Activated naive CD4-positive, alpha-beta T cell treated with anti-CD3 and anti-CD28 coated beads, Interleukin-2, amount 10 ng/mL, durations not matched to agents 7 days and 5 days (primary cell): ENCODE data around the gene SLC38A9.

Experiments
- CTCF ChIA-PET: fragments of 350-600 bp; sonication (Branson Sonifier 250); formaldehyde crosslinking; loops from one replicate; lab custom pipeline; 2021; ENCODE audit warnings: antibody characterized with exemption; lab: Charles Lee
- DNase-seq: peaks from one replicate; pipeline ENCODE4 v3.0.0-alpha.2; 2020
- H3K27ac Mint-ChIP-seq: one replicate; pipeline ENCODE4 v1.8.0; 2021; ENCODE audit warnings: mild to moderate bottlenecking, moderate library complexity, mixed read lengths
- H3K27me3 Mint-ChIP-seq: one replicate; pipeline ENCODE4 v1.8.0; 2021; ENCODE audit warnings: mild to moderate bottlenecking, mixed read lengths
- H3K36me3 Mint-ChIP-seq: one replicate; pipeline ENCODE4 v1.8.0; 2021; ENCODE audit warnings: mixed read lengths
- H3K4me1 Mint-ChIP-seq: one replicate; pipeline ENCODE4 v1.8.0; 2021; ENCODE audit warnings: mixed read lengths
- H3K4me3 Mint-ChIP-seq: one replicate; pipeline ENCODE4 v1.8.0; 2021; ENCODE audit warnings: mild to moderate bottlenecking, moderate library complexity, mixed read lengths
- H3K9me3 Mint-ChIP-seq: one replicate; pipeline ENCODE4 v1.8.0; 2021; ENCODE audit warnings: mixed read lengths

Gene SLC38A9

DNA sequence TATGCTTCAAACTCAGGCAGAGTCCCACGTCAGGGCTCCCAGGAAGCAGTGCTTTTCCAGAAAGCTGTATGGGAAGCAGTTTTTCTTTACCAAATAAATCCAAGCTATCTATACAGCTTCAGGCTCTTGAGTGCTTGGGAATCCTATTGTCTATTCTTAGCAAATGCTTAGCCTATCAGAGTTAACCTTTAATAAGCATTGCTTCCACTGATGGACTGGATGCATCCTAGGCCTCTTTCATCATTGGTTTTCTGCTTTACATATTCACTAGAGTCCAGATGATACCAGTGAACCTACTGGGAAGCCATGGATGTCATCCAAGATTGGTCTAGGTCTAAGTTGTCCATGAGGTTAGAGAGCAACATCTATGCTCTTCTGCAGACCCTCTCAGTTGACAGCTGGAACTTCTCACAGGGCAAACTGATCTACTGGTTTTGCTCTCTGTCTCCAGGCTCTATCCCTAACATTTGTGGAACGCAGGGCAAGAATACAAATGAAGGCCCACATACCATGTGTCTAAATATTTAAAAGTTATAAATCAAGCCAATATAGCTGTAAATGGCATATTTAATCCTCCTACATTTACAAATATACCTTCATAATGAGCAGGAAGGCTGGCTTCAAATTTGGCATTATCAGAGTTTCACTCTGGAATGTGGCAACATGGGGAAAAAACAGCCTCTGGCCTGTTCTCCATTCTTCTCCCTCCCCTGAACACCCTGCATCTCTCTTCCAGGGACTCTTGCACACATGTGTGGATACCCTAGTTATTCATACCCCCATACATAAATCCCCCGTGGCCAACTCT lies 127.5 kb downstream of the SLC38A9 start:
- Mint-ChIP-seq H3K4me1 (peaks cover 26% of the 10 kb centered on the region), H3K27me3 (no peaks in the 10 kb centered on the region), H3K4me3 (no peak overlapping the region), H3K36me3 (peaks cover 2% of the 10 kb centered on the region), H3K27ac (no peak overlapping the region), H3K9me3 (peaks cover 5% of the 10 kb centered on the region)
- CTCF ChIA-PET, result no interaction called here
- DNase-seq, result no peak

DNA sequence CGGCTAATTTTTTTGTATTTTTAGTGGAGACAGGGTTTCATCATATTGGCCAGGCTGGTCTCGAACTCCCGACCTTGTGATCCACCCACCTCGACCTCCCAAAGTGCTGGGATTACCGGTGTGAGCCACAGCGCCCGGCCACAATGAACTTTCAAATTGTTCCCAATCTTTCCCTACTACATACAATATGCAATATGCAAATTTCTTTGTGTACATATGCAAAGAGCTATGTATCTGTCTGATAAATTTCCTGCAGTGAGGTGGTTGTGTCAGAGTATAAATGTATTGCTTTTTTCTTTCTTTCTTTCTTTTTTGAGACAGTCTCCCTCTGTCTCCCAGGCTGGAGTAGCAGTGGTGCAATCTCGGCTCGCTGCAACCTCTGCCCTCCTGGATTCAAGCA lies 128.5 kb downstream of the SLC38A9 start:
- Mint-ChIP-seq H3K9me3 (peaks cover under 1% of the 10 kb centered on the region), H3K4me3 (no peak overlapping the region), H3K4me1 (peaks cover 28% of the 10 kb centered on the region), H3K27ac (no peak overlapping the region), H3K27me3 (no peaks in the 10 kb centered on the region), H3K36me3 (peaks cover 2% of the 10 kb centered on the region)
- no peak for DNase-seq
- CTCF ChIA-PET, result interaction anchor here (0.6 kb wide), 1 partner anchor 202 kb away, joined by 4 read pairs; no protein-coding TSS in a partner anchor

DNA sequence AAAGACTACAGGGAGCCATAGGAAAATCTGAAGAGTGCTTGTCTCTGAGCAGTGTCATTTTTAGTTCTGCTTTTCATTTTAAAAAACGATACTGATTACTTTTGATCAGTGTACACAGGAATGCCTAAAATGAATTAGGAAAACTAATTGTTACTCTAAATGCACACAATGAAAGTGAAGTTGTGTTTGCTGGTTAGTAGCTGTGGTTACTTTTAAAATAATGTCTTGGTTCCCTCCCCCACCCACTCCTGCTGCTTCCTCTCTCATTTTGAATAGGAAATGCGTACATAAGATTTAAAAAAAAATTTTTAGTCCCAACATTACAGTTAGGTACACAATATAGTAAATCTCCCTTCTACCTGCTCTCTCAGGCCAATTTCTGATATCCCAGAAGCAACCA lies 129.9 kb downstream of the SLC38A9 start:
- peak overlapping the region; percentile 26 for H3K27ac Mint-ChIP-seq
- H3K36me3 Mint-ChIP-seq, result peaks cover 2% of the 10 kb centered on the region
- peaks cover 38% of the 10 kb centered on the region for H3K4me1 Mint-ChIP-seq
- CTCF ChIA-PET, result interaction anchor here (0.7 kb wide), 1 partner anchor 9 kb away, joined by 3 read pairs; no protein-coding TSS in a partner anchor
- H3K4me3 Mint-ChIP-seq, result peak overlapping the region; percentile 13
- no peaks in the 10 kb centered on the region for H3K9me3 Mint-ChIP-seq
- no peaks in the 10 kb centered on the region for H3K27me3 Mint-ChIP-seq
- DNase-seq, result peak; percentile 26

DNA sequence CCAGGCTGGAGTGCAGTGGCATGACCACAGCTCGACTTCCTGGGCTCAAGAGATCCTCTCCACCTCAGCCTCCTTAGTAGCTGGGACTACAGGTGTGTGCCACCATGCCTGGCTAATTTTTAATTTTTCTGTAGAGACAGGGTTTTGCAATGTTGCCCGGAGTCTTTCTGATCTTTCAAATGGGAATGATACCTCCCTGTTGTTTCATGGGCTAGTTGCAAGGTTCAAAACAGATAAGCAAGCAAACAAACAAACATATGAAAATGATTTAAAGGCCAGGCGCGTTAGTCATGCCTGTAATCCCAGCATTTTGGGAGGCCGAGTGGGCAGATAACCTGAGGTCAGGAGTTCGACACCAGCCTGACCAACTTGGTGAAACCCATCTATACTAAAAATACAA lies 132.1 kb downstream of the SLC38A9 start:
- H3K4me1 Mint-ChIP-seq, result peaks cover 51% of the 10 kb centered on the region
- peaks cover 2% of the 10 kb centered on the region for H3K36me3 Mint-ChIP-seq
- H3K27ac Mint-ChIP-seq, result no peak overlapping the region
- H3K4me3 Mint-ChIP-seq, result no peak overlapping the region
- H3K27me3 Mint-ChIP-seq, result peaks cover 3% of the 10 kb centered on the region
- H3K9me3 Mint-ChIP-seq, result no peaks in the 10 kb centered on the region
- no peak for DNase-seq
- CTCF ChIA-PET, result no interaction called here

DNA sequence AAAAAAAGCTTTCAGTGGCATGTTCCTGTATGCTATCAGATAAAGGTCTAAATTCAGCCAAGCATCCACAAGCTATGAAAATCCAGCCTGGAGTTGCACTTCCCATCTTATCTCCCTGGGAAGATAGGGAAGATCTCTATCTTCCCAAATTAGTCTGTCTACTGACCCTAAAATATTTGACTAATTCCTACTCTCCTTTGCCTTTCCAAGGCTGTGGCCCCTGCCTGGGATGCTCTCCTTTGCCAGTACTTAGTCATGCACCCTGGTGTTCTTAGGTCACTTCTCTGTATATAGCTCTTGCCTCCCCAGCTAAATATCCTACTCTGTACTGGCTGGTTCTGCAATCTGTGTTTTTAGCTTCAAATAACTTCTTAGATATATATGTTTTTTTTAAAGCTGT lies 133.4 kb downstream of the SLC38A9 start:
- Mint-ChIP-seq H3K4me3 (no peak overlapping the region), H3K27ac (no peak overlapping the region), H3K9me3 (no peaks in the 10 kb centered on the region), H3K27me3 (peaks cover 3% of the 10 kb centered on the region), H3K36me3 (peaks cover 2% of the 10 kb centered on the region), H3K4me1 (peaks cover 48% of the 10 kb centered on the region)
- DNase-seq, result no peak
- CTCF ChIA-PET, result no interaction called here

DNA sequence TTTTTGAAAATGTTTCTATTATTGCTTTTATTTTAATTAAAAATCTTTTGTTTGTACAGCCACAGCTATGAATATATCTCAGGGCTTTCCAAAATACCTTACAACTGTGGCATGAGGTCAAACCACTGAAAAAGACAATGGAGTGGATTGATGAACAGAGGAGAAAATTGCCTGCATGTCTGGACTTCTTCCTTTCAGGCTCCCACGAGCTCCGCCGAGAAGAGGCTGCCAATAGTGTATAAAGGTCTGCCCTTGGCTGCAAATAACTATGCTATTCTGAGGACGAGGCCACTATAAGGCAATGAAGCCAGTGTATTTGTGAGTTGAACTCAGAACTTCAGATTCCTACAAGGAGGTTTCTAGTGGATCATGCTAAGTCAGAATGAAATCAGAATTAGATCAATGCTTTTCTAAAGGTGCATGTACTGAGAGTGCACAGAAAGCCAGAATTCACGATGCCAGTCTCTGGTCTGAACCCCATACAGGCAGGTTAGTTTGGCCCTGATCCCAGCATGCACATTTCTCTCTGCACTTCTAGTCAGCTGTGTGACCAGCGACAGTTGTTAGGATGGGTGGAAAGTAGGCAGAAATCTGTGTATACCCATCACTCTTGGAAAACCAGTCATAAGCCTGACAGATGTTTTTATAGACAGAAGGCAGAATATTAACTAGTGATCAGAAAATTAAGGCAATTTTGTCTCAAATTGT lies 134.6 kb downstream of the SLC38A9 start:
- Mint-ChIP-seq H3K36me3 (peaks cover 2% of the 10 kb centered on the region), H3K4me1 (peaks cover 40% of the 10 kb centered on the region), H3K27me3 (peaks cover 3% of the 10 kb centered on the region), H3K4me3 (no peak overlapping the region), H3K9me3 (no peaks in the 10 kb centered on the region), H3K27ac (no peak overlapping the region)
- no peak for DNase-seq
- CTCF ChIA-PET, result no interaction called here

DNA sequence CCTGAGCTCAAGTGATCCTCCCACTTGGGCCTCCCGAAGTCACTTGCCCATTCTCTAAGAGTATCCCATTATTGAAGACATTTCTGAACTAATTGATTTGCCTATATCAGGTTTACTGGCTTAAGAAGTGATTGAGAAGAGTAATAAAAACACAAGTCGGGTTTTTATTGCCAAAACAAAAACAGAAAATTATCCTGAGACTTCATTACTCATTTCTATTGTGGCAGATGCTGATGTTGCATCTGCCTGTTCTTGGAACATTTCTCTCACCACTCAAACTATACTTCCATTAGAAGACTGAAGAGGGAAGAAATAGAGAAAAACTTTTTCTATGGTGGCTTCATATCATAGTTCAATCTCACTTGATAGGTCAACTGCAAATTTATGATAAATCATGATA lies 135.5 kb downstream of the SLC38A9 start:
- Mint-ChIP-seq H3K4me3 (no peak overlapping the region), H3K27ac (no peak overlapping the region), H3K27me3 (peaks cover 6% of the 10 kb centered on the region), H3K36me3 (peaks cover 2% of the 10 kb centered on the region), H3K4me1 (peaks cover 36% of the 10 kb centered on the region), H3K9me3 (no peaks in the 10 kb centered on the region)
- CTCF ChIA-PET, result no interaction called here
- no peak for DNase-seq
